ENCODE data around the gene CXorf65.
A peak's percentile ranks its signal among the peaks of the same experiment; 100 is the strongest.

CXorf65 gene

GRCh38 chrX:71144651-71145050 is 38.1 kb upstream of the CXorf65 start, which contains the start of gene NLGN3:
NLGN3 (plus strand) TSS chrX:71144841; CDS start chrX:71147750, 2,909 bp downstream.
- in situ Hi-C loops (cut with MboI; ENCODE audit: low pct_unique_long_range_greater_than_20kb, low sequenced_read_pairs, unreplicated experiment) = no loop called here
- no peak for DNase-seq (ENCODE audit: low spot score)
- TF ChIP-seq, protein P1, sequence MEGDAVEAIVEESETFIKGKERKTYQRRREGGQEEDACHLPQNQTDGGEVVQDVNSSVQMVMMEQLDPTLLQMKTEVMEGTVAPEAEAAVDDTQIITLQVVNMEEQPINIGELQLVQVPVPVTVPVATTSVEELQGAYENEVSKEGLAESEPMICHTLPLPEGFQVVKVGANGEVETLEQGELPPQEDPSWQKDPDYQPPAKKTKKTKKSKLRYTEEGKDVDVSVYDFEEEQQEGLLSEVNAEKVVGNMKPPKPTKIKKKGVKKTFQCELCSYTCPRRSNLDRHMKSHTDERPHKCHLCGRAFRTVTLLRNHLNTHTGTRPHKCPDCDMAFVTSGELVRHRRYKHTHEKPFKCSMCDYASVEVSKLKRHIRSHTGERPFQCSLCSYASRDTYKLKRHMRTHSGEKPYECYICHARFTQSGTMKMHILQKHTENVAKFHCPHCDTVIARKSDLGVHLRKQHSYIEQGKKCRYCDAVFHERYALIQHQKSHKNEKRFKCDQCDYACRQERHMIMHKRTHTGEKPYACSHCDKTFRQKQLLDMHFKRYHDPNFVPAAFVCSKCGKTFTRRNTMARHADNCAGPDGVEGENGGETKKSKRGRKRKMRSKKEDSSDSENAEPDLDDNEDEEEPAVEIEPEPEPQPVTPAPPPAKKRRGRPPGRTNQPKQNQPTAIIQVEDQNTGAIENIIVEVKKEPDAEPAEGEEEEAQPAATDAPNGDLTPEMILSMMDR (IDR thresholded peaks at IDR 0.05; ENCODE audit: extremely low read depth, insufficient read depth, missing control alignments) = no peak

DNA sequence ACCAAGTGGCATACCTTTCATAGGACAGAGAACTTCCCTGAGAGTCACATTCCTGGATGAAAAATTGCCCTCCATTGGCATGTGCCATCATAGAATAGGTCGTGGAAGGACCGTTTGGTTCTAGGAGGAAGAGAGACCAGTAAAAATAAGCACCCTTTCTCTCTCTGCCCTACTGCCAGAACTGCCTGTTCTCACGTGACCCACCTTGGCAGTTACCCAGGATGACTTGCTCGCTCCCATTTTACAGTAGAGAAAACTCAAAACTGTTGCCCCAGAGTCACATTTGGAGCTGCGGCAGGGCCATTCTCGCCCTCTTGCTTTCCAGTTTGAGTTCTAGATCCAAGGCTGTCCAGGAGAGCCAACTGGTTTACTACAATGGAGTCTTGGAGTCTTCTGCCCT is 37.0 kb upstream of the CXorf65 start:
- TF ChIP-seq, protein P1 (IDR thresholded peaks at IDR 0.05; ENCODE audit: extremely low read depth, insufficient read depth, missing control alignments) = no peak
- DNase-seq (ENCODE audit: low spot score) = no peak
- in situ Hi-C loops (cut with MboI; ENCODE audit: low pct_unique_long_range_greater_than_20kb, low sequenced_read_pairs, unreplicated experiment) = no loop called here

- no peak for DNase-seq (ENCODE audit: low spot score)
- TF ChIP-seq, protein P1 (IDR thresholded peaks at IDR 0.05; ENCODE audit: extremely low read depth, insufficient read depth, missing control alignments) = no peak
- in situ Hi-C loops (cut with MboI; ENCODE audit: low pct_unique_long_range_greater_than_20kb, low sequenced_read_pairs, unreplicated experiment) = no loop called here
These were observed 33.9 kb upstream of the CXorf65 start for GRCh38 chrX:71140440-71140839.

GRCh38 chrX:71131510-71131909 is 25.0 kb upstream of the CXorf65 start:
- in situ Hi-C loops (cut with MboI; ENCODE audit: low pct_unique_long_range_greater_than_20kb, low sequenced_read_pairs, unreplicated experiment) = no loop called here
- TF ChIP-seq, protein P1 (IDR thresholded peaks at IDR 0.05; ENCODE audit: extremely low read depth, insufficient read depth, missing control alignments) = no peak
- no peak for DNase-seq (ENCODE audit: low spot score)

GRCh38 chrX:71128915-71129765 is 22.6 kb upstream of the CXorf65 start:
- DNase-seq (ENCODE audit: low spot score) = peak; percentile 68
- TF ChIP-seq, protein P1 (IDR thresholded peaks at IDR 0.05; ENCODE audit: extremely low read depth, insufficient read depth, missing control alignments) = peak; percentile 84
- in situ Hi-C loops (cut with MboI; ENCODE audit: low pct_unique_long_range_greater_than_20kb, low sequenced_read_pairs, unreplicated experiment) = no loop called here

DNA sequence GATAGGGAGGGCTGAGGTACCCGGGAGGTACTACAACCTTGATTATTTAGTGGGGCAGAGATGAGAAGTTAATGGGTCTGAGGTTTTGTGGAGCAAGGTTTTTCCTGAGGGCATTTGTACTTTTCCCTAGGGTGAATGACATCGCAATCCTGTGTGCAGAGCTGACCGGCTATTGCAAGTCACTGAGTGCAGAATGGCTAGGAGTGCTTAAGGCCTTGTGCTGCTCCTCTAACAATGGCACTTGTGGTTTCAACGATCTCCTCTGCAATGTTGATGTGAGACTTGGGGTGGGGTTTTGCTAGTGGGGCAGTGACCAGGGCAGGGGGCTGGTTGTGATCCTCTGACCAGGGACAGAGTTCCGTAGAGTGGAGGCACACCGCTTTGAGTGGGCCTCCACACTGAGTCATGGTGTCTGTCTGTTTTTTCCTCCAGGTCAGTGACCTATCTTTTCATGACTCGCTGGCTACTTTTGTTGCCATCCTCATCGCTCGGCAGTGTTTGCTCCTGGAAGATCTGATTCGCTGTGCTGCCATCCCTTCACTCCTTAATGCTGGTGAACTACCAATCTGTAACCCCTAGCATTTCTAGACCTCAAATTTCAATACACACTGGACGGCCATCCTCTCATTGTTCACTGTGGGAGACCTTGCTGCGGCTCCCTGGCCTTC is 21.8 kb upstream of the CXorf65 start:
- DNase-seq (ENCODE audit: low spot score) = no peak
- TF ChIP-seq, protein P1 (IDR thresholded peaks at IDR 0.05; ENCODE audit: extremely low read depth, insufficient read depth, missing control alignments) = no peak
- in situ Hi-C loops (cut with MboI; ENCODE audit: low pct_unique_long_range_greater_than_20kb, low sequenced_read_pairs, unreplicated experiment) = no loop called here
